IPS-18c (cell line): Measurements from ENCODE around the gene TMEM41B.
A peak's percentile ranks its signal among the peaks of the same experiment; 100 is the strongest.

ENCODE experiments used
- H3K4me3 ChIP-seq: 2 replicates; pipeline ENCODE4 v1.7.0; 2013; ENCODE audit warnings: low read depth, mild to moderate bottlenecking, low read length, moderate library complexity; ENCODE audit not compliant: insufficient read depth
- H3K9me3 ChIP-seq: one replicate; pipeline ENCODE4 v1.6.1; 2013; ENCODE audit warnings: mild to moderate bottlenecking, low read length, moderate library complexity; ENCODE audit not compliant: control insufficient read depth, insufficient read depth

The TMEM41B gene

GRCh38 chr11:9316334-9316733 lies 1.9 kb upstream of the TMEM41B start:
- Histone ChIP-seq H3K9me3 (no peaks in the 10 kb centered on the region), H3K4me3 (no peak overlapping the region)

- no peaks in the 10 kb centered on the region for H3K9me3 ChIP-seq
- peak overlapping the region; percentile 85 for H3K4me3 ChIP-seq
These were observed 790 bp upstream of the TMEM41B start for GRCh38 chr11:9315078-9315688.

GRCh38 chr11:9313648-9314290 lies 624 bp downstream of the TMEM41B start:
- Histone ChIP-seq H3K9me3 (no peaks in the 10 kb centered on the region), H3K4me3 (peak overlapping the region; percentile 85)

GRCh38 chr11:9310485-9311090 lies 3.8 kb downstream of the TMEM41B start:
- Histone ChIP-seq H3K4me3 (no peak overlapping the region), H3K9me3 (no peaks in the 10 kb centered on the region)

GRCh38 chr11:9304178-9304577 lies 10.2 kb downstream of the TMEM41B start:
- Histone ChIP-seq H3K4me3 (no peak overlapping the region), H3K9me3 (no peaks in the 10 kb centered on the region)

GRCh38 chr11:9302448-9302847 lies 11.9 kb downstream of the TMEM41B start:
- H3K9me3 ChIP-seq = no peaks in the 10 kb centered on the region
- no peak overlapping the region for H3K4me3 ChIP-seq

GRCh38 chr11:9301720-9302119 lies 12.7 kb downstream of the TMEM41B start:
- Histone ChIP-seq H3K9me3 (no peaks in the 10 kb centered on the region), H3K4me3 (no peak overlapping the region)

GRCh38 chr11:9293646-9294045 lies 20.7 kb downstream of the TMEM41B start:
- H3K9me3 ChIP-seq = no peaks in the 10 kb centered on the region
- no peak overlapping the region for H3K4me3 ChIP-seq

GRCh38 chr11:9285850-9286587 lies 28.4 kb downstream of the TMEM41B start:
- Histone ChIP-seq H3K4me3 (no peak overlapping the region), H3K9me3 (no peaks in the 10 kb centered on the region)

- H3K4me3 ChIP-seq = no peak overlapping the region
- no peaks in the 10 kb centered on the region for H3K9me3 ChIP-seq
These were observed 33.6 kb downstream of the TMEM41B start for GRCh38 chr11:9280655-9281301.

GRCh38 chr11:9277176-9277575 lies 37.2 kb downstream of the TMEM41B start:
- Histone ChIP-seq H3K9me3 (no peaks in the 10 kb centered on the region), H3K4me3 (no peak overlapping the region)

GRCh38 chr11:9276571-9276970 lies 37.8 kb downstream of the TMEM41B start:
- no peak overlapping the region for H3K4me3 ChIP-seq
- H3K9me3 ChIP-seq = no peaks in the 10 kb centered on the region

- no peaks in the 10 kb centered on the region for H3K9me3 ChIP-seq
- no peak overlapping the region for H3K4me3 ChIP-seq
These were observed 39.7 kb downstream of the TMEM41B start for GRCh38 chr11:9274499-9275258.

- no peak overlapping the region for H3K4me3 ChIP-seq
- no peaks in the 10 kb centered on the region for H3K9me3 ChIP-seq
These were observed 40.7 kb downstream of the TMEM41B start for GRCh38 chr11:9273376-9274336.

- Histone ChIP-seq H3K9me3 (no peaks in the 10 kb centered on the region), H3K4me3 (no peak overlapping the region)
These were observed 44.8 kb downstream of the TMEM41B start for GRCh38 chr11:9269492-9270013.

- H3K9me3 ChIP-seq = no peaks in the 10 kb centered on the region
- no peak overlapping the region for H3K4me3 ChIP-seq
These were observed 46.7 kb downstream of the TMEM41B start for GRCh38 chr11:9267680-9268079.
